ENCODE measurements around the gene CHID1.

CHID1 gene

GRCh38 chr11:901452-902061 is 9.1 kb downstream of the CHID1 start:
- H3K9ac ChIP-seq (ENCODE audit: low read length) = no peak overlapping the region
- no peak for TF ChIP-seq EZH2phosphoT487 (conservative IDR thresholded peaks at IDR 0.05; ENCODE audit: low read length)
- TF ChIP-seq, protein P1, sequence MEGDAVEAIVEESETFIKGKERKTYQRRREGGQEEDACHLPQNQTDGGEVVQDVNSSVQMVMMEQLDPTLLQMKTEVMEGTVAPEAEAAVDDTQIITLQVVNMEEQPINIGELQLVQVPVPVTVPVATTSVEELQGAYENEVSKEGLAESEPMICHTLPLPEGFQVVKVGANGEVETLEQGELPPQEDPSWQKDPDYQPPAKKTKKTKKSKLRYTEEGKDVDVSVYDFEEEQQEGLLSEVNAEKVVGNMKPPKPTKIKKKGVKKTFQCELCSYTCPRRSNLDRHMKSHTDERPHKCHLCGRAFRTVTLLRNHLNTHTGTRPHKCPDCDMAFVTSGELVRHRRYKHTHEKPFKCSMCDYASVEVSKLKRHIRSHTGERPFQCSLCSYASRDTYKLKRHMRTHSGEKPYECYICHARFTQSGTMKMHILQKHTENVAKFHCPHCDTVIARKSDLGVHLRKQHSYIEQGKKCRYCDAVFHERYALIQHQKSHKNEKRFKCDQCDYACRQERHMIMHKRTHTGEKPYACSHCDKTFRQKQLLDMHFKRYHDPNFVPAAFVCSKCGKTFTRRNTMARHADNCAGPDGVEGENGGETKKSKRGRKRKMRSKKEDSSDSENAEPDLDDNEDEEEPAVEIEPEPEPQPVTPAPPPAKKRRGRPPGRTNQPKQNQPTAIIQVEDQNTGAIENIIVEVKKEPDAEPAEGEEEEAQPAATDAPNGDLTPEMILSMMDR (IDR thresholded peaks at IDR 0.05; ENCODE audit: insufficient read depth, low read length, poor library complexity, severe bottlenecking) = no peak
- H3K4me3 ChIP-seq (ENCODE audit: insufficient read depth, low read length, poor library complexity, severe bottlenecking) = no peak overlapping the region
- no peaks in the 10 kb centered on the region for H3F3A ChIP-seq (ENCODE audit: insufficient read depth)
- no peaks in the 10 kb centered on the region for H4K20me1 ChIP-seq (ENCODE audit: low read depth, low read length)
- H3K4me2 ChIP-seq (ENCODE audit: low read depth, low read length, poor library complexity, severe bottlenecking) = no peak overlapping the region
- no peaks in the 10 kb centered on the region for H3K36me3 ChIP-seq (ENCODE audit: low read length)
- H3K9me2 ChIP-seq (replicated peaks; ENCODE audit: insufficient read depth, low read length) = no peaks in the 10 kb centered on the region
- no peak overlapping the region for H3K27ac ChIP-seq (ENCODE audit: low read depth, low read length)
- peaks cover 4% of the 10 kb centered on the region; the same call in 1 of the 2 replicates for H3K79me2 ChIP-seq (ENCODE audit: insufficient read depth, low read length)
- no peaks in the 10 kb centered on the region for H3K9me3 ChIP-seq (ENCODE audit: insufficient read depth, low read length)
- no peak overlapping the region for H2AFZ ChIP-seq (ENCODE audit: low read depth, low read length, severe bottlenecking)
- no peaks in the 10 kb centered on the region for H3K27me3 ChIP-seq (ENCODE audit: low read length)

DNA sequence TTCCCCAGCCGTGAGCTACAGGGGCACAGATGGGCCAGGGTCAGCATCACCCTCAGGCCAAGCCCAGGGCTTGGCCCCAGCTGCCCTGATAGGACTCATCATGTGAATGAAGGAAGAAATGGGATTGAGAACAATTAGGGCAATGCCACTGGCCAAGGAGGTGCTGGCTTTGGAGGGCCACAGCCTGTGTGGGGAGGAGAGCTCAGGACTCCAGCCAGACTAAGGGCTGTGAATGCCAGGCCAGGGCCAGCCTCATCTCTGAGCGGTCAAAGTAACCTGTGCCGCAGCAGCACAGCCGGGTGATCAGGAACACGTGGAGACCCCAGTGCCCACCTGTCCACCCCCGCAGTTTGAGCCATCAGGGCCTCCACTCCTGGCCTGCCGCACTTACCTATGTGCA is 10.1 kb downstream of the CHID1 start:
- H2AFZ ChIP-seq (ENCODE audit: low read depth, low read length, severe bottlenecking) = no peak overlapping the region
- H3K36me3 ChIP-seq (ENCODE audit: low read length) = no peaks in the 10 kb centered on the region
- no peaks in the 10 kb centered on the region for H3K27me3 ChIP-seq (ENCODE audit: low read length)
- no peaks in the 10 kb centered on the region for H3K9me2 ChIP-seq (replicated peaks; ENCODE audit: insufficient read depth, low read length)
- TF ChIP-seq EZH2phosphoT487 (conservative IDR thresholded peaks at IDR 0.05; ENCODE audit: low read length) = no peak
- TF ChIP-seq, protein P1 (IDR thresholded peaks at IDR 0.05; ENCODE audit: insufficient read depth, low read length, poor library complexity, severe bottlenecking) = no peak
- no peak overlapping the region for H3K4me3 ChIP-seq (ENCODE audit: insufficient read depth, low read length, poor library complexity, severe bottlenecking)
- no peak overlapping the region for H3K4me2 ChIP-seq (ENCODE audit: low read depth, low read length, poor library complexity, severe bottlenecking)
- no peaks in the 10 kb centered on the region for H4K20me1 ChIP-seq (ENCODE audit: low read depth, low read length)
- no peaks in the 10 kb centered on the region for H3K9me3 ChIP-seq (ENCODE audit: insufficient read depth, low read length)
- peaks cover under 1% of the 10 kb centered on the region; the same call in 1 of the 2 replicates for H3K79me2 ChIP-seq (ENCODE audit: insufficient read depth, low read length)
- H3F3A ChIP-seq (ENCODE audit: insufficient read depth) = no peaks in the 10 kb centered on the region
- H3K27ac ChIP-seq (ENCODE audit: low read depth, low read length) = no peak overlapping the region
- H3K9ac ChIP-seq (ENCODE audit: low read length) = no peak overlapping the region

GRCh38 chr11:899724-900123 is 10.9 kb downstream of the CHID1 start:
- Histone ChIP-seq H3K27me3 (ENCODE audit: low read length) (no peaks in the 10 kb centered on the region), H3K9me2 (replicated peaks; ENCODE audit: insufficient read depth, low read length) (no peaks in the 10 kb centered on the region), H3K27ac (ENCODE audit: low read depth, low read length) (no peak overlapping the region), H3F3A (ENCODE audit: insufficient read depth) (no peaks in the 10 kb centered on the region), H4K20me1 (ENCODE audit: low read depth, low read length) (no peaks in the 10 kb centered on the region), H3K36me3 (ENCODE audit: low read length) (no peaks in the 10 kb centered on the region), H3K79me2 (ENCODE audit: insufficient read depth, low read length) (no peaks in the 10 kb centered on the region), H2AFZ (ENCODE audit: low read depth, low read length, severe bottlenecking) (no peak overlapping the region), H3K9ac (ENCODE audit: low read length) (no peak overlapping the region), H3K4me2 (ENCODE audit: low read depth, low read length, poor library complexity, severe bottlenecking) (no peak overlapping the region), H3K9me3 (ENCODE audit: insufficient read depth, low read length) (no peaks in the 10 kb centered on the region), H3K4me3 (ENCODE audit: insufficient read depth, low read length, poor library complexity, severe bottlenecking) (no peak overlapping the region)
- TF ChIP-seq, protein P1 (IDR thresholded peaks at IDR 0.05; ENCODE audit: insufficient read depth, low read length, poor library complexity, severe bottlenecking) = no peak
- TF ChIP-seq EZH2phosphoT487 (conservative IDR thresholded peaks at IDR 0.05; ENCODE audit: low read length) = no peak
